8988T (cell line): Measurements from ENCODE around the gene SRP9.
"Not testable (repeated sequence)": the region's sequence is repeated elsewhere in the genome, so short reads cannot be mapped to it uniquely, and the experiment has no call there.

Source experiments
- DNase-seq: peaks from one replicate; pipeline ENCODE4 v3.0.0; 2011

SRP9 gene

DNA sequence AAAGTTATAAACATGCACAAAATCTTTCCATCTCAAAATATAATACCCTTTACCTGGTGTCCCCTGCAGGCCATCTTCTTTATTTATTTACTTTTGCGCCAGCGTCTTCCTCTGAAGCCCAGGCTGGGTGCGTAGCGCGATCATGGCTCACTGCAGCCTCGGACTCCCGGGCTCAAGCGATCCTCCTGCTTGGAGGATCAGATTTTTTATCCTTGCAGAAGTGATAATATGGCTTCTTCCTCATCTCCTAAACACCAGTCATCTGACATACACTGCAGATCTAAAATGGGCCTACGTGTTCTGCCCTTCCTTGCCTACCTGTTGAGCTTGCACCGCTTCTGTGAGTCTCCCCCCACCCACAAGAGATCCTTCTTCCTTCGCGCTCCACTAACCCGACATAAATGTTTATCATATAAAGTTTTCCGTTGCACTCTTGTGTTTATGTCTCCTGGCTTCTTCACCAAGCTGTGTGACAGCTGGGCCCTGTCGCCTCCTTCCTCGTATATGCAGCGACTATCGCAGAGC lies 506 bp upstream of the SRP9 start:
- no peak for DNase-seq

DNA sequence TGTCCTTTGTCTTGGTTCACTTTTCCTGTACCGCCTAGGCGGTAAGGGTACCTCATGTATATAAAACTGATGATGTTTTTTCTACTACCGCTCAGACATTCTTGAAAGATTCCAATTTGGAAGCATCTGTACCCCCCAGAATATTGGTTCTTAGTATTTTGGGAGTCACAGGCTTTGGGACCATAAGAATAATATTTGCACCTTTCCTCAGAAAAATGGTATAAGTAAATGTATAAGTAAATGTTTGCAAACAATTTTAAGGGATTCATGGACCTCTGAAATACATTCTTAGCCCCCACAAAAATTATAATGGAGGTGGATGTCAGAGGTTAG lies 677 bp downstream of the SRP9 start:
- DNase-seq, result no peak

DNA sequence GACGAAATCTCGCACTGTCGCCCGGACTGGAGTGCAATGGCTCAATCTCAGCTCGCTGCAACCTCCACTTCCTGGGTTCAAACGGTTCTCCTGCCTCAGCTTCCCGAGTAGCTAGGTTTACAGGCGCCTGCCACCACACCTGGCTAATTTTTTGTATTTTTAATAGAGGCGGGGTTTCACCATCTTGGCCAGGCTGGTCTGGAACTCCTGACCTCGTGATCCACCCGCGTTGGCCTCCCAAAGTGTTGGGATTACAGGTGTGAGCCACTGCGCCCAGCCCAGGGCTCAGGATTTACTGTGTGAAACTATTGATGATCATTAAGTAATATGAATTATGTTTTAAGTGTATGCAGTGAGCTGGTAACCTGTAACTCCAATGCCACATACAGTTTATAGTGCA lies 1.5 kb downstream of the SRP9 start:
- DNase-seq, result not testable (repeated sequence)

DNA sequence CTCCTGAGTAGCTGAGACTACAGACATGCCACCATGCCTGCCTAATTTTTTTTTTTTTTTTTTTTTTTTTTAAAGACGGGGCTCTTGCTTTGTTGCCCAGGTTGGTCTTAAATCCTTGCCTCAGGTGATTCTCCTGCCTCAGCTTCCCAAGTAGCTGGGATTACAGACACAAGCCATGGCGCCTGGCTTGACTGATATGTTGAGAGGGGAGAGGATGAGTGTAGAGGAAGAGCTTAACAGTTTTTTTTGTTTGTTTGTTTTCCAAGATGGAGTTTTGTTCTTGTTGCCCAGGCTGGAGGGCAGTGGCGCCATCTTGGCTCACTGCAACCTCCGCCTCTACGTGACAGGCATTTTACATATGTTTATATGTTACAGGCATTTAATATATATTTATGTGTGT lies 2.5 kb downstream of the SRP9 start:
- no peak for DNase-seq

DNA sequence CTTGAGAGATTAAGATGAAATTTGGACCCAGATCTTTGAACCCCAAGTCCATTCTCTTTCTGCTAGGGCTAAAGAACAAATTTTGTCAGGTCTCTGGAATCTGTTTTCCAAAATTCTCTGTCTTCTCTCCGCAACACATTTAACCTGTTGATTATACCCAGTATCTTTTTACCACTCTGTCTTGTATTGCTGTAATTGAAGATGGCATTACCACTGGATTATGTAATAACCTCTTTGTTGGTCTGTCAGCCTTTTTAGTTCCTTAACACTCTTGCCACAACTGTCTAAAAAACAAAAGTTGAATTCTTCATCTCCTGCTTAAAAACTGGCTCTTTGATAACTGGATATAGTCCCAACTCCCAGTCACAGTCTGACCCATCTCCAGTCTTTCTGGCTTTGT lies 3.0 kb downstream of the SRP9 start:
- no peak for DNase-seq

DNA sequence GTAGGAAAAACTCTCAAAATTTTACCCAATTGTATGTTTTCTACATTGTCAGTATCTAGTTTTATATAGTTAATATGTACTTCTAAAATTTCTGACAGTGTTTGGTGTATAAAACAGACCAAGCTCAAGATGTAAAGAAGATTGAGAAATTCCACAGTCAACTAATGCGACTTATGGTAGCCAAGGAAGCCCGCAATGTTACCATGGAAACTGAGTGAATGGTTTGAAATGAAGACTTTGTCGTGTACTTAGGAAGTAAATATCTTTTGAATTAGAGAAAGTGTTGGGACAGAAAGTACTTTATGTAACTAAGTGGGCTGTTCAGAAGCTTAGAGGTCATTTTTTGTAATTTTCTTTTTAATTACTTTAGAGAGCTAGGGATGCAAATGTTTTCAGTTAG lies 11.5 kb downstream of the SRP9 start:
- not testable (repeated sequence) for DNase-seq

GRCh38 chr1:225794954-225795353 lies 17.3 kb downstream of the SRP9 start:
- DNase-seq, result no peak

- not testable (repeated sequence) for DNase-seq
These were observed 18.5 kb downstream of the SRP9 start for GRCh38 chr1:225796097-225796496.

DNA sequence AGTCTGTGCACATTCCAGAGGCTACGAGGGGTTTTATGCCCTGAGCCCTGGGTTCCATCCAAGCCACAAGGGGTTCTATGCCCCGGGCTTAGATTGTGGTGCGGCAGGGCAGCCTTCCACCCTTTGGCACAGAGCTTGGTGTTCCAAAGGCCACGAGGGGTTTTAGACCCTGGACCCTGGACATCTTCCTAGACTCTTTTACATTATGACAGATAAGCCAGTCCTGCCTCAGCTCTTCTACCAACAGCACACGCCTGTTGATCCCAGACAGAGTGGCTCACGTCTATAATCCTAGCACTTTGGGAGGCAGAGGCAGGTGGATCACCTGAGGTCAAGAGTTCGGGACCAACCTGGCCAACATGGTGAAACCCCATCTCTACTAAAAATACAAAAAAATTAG lies 23.5 kb downstream of the SRP9 start:
- DNase-seq, result not testable (repeated sequence)

DNA sequence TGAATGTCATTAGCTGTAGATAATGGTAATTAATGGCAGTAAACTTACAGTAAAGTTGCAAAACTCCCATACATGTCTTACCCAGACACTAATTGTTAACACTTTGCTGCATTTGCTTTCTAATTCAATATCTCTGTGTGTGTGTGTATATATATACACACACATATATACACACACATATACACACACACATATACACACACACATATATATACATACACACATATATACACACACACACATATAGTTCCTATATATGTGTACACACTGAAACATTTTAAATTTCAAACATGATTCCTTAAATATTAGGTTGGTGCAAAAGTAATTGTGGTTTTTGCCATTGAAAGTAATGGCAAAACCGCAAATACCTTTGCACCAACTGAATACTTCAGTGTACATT lies 28.6 kb downstream of the SRP9 start:
- no peak for DNase-seq

DNA sequence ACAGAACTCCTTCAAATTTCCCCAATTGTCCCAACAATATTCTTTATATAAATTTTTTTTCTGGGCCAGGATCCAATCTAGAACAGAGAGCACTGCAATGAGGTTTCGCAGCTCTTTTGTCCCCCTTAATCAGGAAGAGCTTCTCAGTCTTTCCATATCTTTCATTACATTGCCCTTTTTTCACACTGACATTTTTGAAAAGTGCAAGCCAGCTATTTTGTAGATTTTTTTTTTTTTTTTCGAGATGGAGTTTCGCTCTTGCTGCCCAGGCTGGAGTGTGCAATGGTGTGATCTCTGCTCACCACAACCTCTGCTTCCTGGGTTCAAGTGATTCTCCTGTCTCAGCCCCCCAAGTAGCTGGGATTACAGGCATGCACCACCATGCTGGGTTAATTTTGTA lies 29.1 kb downstream of the SRP9 start:
- not testable (repeated sequence) for DNase-seq

DNA sequence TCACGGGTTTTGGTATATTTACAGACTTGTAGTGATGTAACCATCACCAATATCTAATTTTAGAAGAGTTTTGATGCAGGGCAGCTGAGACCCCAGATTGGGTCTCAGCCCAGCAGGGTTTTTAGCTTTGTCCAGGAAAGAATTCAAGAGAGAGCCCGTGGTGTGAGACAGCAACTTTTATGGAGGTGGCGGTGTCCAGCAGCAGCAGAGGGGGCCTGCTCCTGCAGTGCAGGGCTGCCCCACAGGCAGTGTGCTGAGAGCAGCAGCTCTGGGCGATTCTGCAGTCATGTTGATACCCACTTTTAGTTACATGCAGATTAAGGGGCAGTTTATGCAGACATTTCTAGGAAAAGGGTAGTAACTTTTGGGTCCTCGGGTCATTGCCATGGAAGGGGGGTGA lies 30.5 kb downstream of the SRP9 start:
- no peak for DNase-seq

- DNase-seq, result peak; percentile 94
These were observed 32.4 kb downstream of the SRP9 start, which contains the start of gene EPHX1 for GRCh38 chr1:225809842-225810578. Gene EPHX1 (plus strand): TSS chr1:225810124. CDS start chr1:225828730, 18,606 bp downstream.

DNA sequence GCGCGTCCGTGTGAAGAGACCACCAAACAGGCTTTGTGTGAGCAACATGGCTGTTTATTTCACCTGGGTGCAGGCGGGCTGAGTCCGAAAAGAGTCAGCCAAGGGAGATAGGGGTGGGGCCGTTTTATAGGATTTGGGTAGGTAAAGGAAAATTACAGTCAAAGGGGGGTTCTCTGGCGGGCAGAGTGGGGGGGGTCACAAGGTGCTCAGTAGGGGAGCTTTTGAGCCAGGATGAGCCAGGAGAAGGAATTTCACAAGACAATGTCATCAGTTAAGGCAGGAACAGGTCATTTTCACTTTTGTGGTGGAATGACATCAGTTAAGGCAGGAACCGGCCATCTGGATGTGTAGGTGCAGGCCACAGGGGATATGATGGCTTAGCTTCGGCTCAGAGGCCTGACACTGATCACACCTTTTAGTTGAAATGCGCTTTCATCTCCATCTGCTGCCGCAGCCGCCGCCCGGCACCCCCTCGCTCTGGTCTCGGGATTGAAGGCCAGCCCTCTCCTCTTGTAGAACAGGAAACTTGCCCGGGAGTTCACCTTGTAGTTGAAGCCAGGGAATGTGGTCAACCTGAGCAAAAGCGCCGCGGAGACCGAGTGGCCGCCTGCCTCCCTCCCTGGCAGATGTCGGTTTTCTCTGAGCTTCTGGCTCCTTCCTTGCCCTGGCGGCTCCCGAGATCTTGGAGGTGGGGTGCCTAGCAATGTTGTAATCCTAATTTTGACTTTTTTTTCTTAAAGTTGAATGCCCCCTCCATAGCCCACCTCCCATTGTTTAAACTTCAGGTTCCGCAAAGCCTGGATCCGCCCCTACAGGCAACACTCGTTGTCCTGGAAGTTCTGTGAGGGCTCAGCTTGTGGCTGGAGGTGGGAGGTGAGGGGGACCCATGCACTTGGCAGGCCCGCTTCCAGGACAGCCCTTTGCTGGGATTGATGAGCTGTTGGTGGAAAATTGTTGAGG lies 33.2 kb downstream of the SRP9 start:
- not testable (repeated sequence) for DNase-seq

GRCh38 chr1:225811622-225812487 lies 34.2 kb downstream of the SRP9 start:
- DNase-seq, result no peak

DNA sequence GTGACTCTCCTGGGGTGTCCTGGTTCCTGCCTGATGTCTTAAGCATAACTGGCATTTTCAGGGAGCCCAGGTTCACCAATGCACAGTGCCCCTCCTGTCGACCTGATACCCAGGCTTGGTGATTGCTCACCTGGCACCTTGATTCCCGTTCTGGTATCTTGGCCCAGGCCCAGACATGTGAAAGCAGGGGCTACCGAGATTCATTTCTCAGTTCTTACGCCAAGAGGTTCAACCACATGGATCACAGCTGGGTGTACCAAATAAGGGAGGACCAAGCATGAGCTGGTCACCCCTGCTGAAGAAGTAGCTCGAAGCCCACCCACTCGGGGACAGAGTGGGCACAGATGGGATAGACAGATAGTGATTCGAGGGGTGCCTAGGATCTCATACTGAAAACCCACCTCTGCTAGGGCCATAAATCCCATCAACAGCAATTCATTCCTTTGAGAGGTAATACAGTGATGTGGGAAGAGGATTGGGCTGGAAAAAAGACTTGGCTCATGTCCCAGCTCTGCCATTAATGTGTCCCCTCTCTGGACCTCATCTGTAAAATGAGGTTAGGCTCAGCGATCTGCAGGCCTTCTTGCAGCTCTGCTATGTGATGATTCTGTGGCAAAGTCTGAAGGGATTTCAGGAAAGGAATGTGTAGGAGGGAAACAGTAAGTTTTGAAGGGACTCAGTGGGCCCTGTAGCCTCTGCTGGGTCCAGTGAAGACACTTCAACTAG lies 35.0 kb downstream of the SRP9 start:
- no peak for DNase-seq

GRCh38 chr1:225813214-225813964 lies 35.8 kb downstream of the SRP9 start:
- no peak for DNase-seq

GRCh38 chr1:225814381-225814780 lies 36.8 kb downstream of the SRP9 start:
- DNase-seq, result no peak

GRCh38 chr1:225815090-225815489 lies 37.5 kb downstream of the SRP9 start:
- not testable (repeated sequence) for DNase-seq

DNA sequence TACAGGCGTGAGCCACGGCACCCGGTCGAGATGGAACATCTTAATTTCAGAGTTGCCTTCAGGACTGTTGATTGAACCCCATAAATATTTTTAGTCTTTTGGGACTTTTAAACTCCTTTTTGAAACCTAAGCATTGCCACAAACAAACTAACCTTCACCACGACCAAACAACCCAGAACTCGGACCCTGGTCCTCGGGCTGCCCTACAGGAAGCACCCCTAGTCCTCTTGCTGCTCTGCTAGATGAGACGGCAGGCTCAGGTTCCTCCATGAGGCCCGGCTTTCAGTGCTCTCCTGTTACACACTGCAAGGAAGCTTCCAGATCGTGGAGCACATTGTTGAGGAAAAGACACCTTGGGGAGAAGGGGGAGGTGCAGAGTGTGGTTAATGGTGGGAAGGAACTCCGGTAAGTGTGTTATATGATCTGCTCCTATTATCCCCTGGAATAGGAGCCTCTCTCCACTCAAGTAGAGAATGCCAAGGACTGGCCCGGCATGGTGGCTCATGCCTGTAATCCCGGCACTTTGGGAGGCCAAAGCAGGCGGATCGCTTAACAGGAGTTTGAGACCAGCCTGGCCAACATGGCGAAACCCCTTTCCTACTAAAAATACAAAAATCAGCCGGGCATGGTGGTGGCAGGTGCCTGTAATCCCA lies 38.0 kb downstream of the SRP9 start:
- DNase-seq, result no peak
